Measurements from ENCODE around the gene MEPCE.
"Not testable (repeated sequence)": the region's sequence is repeated elsewhere in the genome, so short reads cannot be mapped to it uniquely, and the experiment has no call there.

The MEPCE gene, protein sequence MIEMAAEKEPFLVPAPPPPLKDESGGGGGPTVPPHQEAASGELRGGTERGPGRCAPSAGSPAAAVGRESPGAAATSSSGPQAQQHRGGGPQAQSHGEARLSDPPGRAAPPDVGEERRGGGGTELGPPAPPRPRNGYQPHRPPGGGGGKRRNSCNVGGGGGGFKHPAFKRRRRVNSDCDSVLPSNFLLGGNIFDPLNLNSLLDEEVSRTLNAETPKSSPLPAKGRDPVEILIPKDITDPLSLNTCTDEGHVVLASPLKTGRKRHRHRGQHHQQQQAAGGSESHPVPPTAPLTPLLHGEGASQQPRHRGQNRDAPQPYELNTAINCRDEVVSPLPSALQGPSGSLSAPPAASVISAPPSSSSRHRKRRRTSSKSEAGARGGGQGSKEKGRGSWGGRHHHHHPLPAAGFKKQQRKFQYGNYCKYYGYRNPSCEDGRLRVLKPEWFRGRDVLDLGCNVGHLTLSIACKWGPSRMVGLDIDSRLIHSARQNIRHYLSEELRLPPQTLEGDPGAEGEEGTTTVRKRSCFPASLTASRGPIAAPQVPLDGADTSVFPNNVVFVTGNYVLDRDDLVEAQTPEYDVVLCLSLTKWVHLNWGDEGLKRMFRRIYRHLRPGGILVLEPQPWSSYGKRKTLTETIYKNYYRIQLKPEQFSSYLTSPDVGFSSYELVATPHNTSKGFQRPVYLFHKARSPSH

DNA sequence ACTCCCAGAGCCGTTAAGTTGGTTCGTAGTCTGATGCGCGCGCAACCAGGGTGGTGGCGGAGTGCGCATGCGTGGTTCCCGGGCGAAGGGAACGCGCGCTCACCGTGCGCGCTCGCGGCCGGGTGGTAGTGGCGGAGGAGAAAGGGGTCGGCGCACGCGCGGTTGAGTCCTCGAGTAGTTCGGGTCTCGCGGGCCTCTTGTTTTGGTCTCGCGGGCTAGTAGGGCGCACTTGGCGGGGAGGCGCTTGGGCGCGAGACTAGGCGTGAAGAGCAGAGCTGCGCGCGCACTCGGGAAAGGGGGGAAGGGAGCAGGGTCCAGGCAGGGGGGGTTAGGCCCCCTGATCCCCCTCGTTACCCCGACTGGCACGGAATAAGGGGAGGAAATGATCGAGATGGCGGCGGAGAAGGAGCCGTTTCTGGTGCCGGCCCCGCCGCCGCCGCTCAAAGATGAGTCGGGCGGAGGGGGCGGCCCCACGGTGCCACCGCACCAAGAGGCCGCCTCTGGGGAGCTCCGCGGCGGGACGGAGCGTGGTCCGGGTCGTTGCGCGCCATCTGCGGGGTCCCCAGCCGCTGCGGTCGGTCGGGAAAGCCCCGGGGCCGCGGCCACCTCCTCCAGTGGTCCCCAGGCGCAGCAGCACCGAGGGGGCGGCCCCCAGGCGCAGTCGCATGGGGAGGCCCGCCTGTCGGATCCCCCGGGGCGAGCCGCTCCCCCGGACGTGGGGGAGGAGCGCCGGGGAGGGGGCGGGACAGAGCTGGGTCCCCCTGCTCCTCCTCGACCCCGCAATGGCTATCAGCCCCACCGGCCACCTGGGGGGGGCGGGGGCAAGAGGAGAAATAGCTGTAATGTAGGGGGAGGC lies at the start of gene MEPCE:
MEPCE (plus strand) TSS at position 195 of the 856 bp plus-strand sequence; CDS start at position 383, 188 bp downstream.
- peak; percentile 79 for DNase-seq

DNA sequence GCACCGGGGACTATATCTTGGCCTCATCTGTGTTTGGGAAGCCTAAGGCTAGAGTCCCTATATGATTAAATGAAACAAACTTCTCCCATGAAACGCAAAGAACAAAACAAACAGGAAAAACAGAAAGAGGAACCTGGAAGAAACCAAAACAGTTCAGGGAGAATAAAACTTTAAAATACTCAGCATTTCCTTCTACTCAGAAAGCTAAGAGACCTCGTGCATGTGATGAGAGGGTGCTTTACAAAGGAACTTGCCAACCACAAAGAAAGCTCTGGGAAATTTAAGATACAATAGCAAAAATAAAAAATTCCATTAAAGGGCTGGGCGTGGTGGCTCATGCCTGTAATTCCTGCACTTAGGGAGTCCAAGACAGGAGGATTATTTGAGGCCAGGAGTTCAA lies 49.4 kb upstream of the MEPCE start:
- no peak for DNase-seq

GRCh38 chr7:100381531-100382233 lies 47.9 kb upstream of the MEPCE start:
- DNase-seq: not testable (repeated sequence)

GRCh38 chr7:100382234-100382853 lies 47.3 kb upstream of the MEPCE start:
- DNase-seq: not testable (repeated sequence)

- DNase-seq: no peak
Measured at GRCh38 chr7:100384628-100385294, 44.9 kb upstream of the MEPCE start.

- DNase-seq: no peak
Measured at GRCh38 chr7:100386940-100387339, 42.7 kb upstream of the MEPCE start.

GRCh38 chr7:100387695-100388094 lies 41.9 kb upstream of the MEPCE start:
- no peak for DNase-seq

DNA sequence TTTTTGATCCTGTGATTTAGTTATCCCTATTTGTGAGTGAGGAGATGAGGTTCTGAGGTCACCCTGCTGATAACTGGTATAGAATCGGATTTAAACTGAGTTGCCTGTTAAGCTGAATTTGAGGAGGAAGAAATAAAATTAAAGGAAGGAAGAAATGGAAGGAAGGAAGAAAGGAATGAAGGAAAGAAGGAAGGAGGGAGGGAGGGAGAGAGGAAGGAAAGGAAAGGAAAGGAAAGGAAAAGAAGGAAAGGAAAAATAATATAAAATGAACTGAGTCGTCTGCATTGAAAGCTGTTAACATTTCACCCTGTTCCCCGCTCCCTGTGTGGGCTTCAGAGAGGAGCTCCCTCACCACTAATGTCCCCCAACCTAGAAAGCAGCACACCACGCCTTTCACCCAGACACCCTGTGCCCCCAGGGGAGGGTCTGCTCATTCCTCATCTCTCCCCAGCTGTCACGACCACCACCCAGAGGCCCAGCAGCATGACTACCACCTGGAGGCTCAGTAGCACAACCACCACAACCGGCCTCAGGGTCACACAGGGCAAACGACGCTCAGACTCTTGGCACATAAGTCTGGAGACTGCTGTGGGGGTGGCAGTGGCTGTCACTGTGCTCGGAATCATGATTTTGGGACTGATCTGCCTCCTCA lies 40.1 kb upstream of the MEPCE start:
- no peak for DNase-seq

DNA sequence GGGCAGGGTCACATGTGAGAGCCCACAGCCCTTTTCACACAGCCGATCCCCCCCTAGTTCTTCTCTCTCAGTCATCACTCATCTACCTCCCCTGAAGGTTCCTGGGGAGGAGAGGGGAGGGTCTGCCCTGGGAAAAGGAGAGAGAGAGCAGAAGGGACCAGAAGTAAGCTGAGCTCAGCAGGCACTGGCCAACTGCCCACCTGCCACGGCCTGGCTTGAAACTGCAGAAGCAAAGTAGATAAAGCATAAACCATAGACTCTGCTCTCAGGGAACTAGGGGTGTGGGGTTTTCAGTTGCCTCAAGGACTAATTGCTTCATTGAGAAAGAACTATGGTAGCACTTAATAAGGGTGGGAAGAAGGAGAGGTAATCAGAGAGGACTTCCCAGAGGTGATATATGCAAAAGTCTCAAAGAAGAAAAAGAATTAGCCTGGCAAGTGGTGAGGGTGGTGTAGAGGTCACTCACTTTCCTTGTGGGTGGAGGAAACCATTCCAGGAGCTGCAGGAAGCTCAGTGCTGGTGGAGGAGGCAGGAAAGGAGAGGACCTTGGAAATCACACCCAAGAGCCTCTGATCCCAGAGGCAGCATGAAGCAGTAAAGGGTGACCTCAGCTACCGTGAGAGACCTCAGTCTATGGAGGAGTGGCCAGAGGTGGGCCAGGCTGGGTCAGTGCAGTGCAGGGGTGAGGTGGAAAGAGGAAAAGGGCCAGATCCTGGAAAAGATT lies 39.2 kb upstream of the MEPCE start:
- no peak for DNase-seq

- no peak for DNase-seq
Measured at GRCh38 chr7:100393233-100393905, 36.3 kb upstream of the MEPCE start.

DNA sequence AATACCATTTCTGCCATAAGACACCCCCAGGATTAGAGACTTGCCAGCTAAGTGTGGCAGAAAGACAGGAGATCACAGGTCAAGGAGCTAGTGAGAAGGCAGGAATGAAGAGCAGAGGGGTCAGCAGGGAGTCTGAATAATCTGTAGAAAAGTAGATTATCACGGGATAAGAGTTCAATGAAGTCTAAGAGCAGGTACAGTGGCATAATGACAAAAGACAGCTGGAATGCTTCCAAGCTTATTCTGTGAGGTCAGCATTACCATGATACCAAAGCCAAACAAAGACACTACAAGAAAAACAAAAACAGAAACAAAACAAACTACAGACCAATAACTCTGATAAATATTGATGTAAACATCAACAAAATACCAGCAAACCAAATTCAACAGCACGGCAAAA lies 35.6 kb upstream of the MEPCE start:
- DNase-seq: no peak

DNA sequence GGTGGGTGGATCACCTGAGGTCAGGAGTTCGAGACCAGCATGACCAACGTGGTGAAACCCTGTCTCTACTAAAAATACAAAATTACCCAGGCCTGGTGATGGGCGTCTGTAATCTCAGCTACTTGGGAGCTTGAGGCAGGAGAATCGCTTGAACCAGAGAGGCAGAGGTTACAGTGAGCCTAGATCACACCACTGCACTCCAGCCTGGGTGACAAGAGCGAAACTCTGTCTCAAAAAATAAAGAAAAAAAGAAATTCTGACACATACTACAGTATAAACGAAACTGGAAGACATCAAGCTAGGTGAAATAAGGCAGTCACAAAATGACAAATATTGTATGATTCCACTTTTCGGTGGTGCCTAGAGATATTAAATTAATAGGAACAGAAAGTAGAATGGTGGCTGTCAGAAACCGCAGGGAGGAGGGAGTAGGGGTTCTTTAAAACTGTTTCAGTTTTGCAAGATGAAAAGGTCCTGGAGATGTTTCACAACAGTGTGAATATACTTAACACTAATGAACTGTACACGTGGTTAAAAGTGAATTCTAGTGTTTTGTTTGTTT lies 33.1 kb upstream of the MEPCE start:
- DNase-seq: no peak

DNA sequence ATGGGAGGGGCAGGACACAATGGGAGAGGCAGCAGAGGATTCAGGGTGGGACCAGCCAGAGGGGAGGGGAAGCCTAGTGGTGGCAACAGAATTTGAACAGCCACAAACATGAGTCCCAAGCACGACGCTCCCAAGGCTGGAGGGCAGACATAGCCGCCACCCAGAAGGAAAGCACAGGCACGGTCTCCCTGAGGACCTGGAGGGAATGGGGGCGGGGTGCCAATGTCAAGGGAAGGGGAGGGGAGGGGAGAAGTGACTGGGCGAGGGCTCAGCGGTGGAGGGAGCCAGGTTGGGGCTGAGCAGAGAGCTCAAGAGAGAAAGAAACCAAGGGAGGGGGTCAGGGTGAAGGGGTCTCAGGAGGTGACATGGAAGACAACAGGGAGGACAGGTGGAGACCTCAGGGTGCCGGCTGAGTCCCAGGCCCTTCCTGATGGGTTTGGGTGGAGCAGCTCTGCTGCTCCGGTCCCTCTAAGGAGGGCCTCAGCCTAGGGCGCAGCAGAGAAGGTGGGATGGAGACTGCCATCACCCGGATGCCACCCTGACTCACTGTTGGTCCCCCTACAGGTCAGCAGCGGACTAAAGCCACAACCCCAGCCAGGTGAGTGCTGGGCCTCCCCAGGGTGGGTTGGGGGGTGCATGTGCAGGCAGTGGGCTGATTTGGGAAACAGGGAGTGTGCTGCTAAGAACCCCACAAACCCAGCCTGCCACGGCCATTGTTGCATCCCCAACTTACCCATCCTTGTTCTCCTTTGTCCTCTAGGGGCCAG lies 32.1 kb upstream of the MEPCE start:
- no peak for DNase-seq

- DNase-seq: no peak
Measured at GRCh38 chr7:100398239-100398638, 31.4 kb upstream of the MEPCE start.

- DNase-seq: no peak
Measured at GRCh38 chr7:100400041-100400440, 29.6 kb upstream of the MEPCE start.

GRCh38 chr7:100400656-100401055 lies 29.0 kb upstream of the MEPCE start:
- no peak for DNase-seq

GRCh38 chr7:100401811-100402210 lies 27.8 kb upstream of the MEPCE start:
- DNase-seq: no peak

DNA sequence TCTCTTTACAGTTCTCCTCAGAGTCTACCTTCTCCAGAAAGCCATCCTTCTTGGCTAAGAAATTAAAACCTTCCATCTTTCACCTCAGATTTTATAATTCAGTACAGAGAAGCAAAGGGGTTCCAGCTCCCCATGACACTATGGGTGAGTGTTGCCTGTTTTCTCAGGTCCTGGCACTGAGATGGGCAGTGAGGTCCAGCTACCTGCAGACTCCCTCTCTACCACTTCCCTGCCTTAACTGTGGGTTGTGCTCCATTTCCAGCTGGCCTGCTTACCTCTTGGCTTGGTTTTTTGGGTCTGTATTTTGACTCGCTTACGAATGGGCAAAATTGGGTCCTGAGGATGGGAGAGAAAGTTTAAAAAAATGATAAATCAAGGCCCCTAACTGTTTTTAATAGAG lies 27.4 kb upstream of the MEPCE start:
- DNase-seq: no peak

GRCh38 chr7:100406767-100407166 lies 22.9 kb upstream of the MEPCE start:
- DNase-seq: no peak
